Stimulated activated CD8-positive, alpha-beta memory T cell treated with anti-CD3 and anti-CD28 coated beads, Interleukin-7, amount 100 ng/mL, for 1 hour (primary cell): ENCODE measurements around the gene HMCES.

Experiments
- DNase-seq, 2 donors: peaks; one replicate each; pipeline ENCODE4 v3.0.0-alpha.2; 2020; ENCODE audit warnings: low read depth in 2 of 2

Gene HMCES, protein sequence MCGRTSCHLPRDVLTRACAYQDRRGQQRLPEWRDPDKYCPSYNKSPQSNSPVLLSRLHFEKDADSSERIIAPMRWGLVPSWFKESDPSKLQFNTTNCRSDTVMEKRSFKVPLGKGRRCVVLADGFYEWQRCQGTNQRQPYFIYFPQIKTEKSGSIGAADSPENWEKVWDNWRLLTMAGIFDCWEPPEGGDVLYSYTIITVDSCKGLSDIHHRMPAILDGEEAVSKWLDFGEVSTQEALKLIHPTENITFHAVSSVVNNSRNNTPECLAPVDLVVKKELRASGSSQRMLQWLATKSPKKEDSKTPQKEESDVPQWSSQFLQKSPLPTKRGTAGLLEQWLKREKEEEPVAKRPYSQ

DNA sequence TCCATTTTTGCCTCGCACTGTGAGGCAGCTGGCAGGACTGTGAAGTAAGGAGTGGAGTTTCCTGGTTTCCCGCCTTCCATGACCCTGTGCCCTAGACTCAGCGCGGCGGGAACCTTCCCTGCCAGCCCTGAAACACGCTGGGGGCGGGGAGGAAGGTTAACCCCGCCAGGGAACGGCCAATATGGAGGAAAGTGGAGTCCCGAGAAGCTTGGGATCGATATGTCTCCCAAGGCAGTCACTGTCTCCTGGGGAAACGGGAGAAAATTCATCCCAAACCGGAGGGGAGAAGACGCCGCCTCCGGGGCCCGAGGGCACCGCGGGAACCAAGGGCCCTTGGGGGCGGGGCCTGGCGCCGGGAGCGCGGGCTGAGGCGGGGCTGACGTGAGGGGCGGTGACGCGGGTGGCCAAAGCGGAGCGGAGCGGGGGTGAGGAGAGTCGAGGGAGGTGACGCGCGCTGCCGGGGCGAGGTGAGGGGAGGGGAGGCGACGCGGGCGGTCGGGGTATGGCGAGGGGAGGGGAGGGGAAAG lies at the start of gene HMCES:
Gene HMCES, plus strand, starts transcription at position 432 of the 527 bp plus-strand sequence. CDS start 863 bp downstream, outside the sequence.
- DNase-seq = peak; percentile 88 to 90

- no peak for DNase-seq
Measured at GRCh38 chr3:129228891-129229585, 49.6 kb upstream of the HMCES start.

GRCh38 chr3:129230311-129231019 lies 48.2 kb upstream of the HMCES start:
- no peak for DNase-seq

GRCh38 chr3:129231331-129232119 lies 47.1 kb upstream of the HMCES start:
- no peak for DNase-seq

DNA sequence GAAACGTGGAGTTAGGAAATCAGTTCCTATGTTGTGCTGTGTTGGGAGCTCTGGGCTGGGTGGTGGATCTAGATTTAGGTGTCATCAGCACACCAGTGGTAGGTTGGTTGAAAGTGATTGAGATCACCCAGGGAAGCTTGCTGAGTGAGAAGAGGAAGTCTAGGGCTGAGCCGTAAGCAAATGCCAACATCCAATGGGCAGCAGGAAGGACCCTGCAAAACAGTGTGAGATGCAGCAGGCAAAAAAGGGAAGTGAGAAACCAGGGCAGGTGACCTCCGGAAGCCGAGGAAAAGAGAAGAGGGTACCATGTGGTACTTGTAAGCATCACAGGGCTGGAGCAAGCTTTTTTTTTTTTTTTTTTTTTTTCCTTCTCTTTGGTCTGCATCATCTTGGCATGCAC lies 45.1 kb upstream of the HMCES start:
- DNase-seq = no peak

DNA sequence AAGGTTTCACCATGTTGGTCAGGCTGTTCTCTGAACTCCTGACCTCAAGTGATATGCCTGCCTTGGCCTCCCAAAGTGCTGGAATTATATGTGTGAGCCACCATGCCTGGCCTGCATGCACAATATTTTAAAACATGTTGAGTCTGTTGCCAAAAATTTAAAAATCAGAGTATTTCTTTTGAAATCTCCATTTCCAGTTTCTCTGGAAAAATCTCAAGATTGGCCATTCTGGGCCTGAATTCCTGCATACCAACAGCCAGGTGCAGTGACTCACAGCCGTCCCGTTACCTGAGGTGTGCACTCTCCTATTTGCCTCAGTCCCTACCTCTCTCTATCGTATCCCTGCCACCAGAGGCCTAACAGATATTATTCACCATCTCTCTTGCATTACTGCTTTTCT lies 44.2 kb upstream of the HMCES start:
- DNase-seq = no peak

- DNase-seq = no peak
Measured at GRCh38 chr3:129235344-129235917, 43.2 kb upstream of the HMCES start.

DNA sequence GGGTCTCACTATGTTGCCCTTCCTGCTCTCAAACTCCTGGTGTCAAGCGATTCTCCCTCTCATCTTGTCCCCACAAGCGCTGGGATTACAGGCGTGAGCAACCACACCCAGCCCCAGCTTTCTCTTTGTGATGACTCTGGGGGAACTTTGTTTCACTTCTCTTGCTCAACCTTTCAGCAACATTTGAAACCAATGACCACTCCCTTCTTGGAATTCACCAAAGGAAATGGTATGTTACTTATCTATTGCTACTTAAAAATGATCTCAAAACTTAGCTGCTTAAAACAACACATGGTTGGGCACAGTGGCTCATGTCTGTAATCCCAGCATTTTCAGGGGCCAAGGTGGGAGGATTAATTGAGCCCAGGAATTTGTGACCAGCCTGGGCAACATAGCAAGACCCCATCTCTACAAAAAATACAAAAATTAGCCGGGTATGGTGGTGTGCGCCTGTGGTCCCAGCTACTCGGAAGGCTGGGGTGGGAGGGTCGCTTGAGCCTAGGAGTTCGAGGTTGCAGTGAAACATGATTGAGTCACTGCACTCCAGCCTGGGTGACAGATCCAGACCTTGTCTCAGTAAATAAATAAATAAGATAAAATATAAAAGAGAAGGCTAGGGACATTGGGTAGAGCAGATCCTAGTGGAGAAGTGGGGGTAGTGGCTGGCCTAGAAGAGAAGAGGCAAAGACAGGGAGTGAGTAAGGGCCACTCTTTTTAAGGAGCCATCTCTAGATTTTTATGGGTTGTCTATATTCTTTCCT lies 39.5 kb upstream of the HMCES start:
- no peak for DNase-seq

DNA sequence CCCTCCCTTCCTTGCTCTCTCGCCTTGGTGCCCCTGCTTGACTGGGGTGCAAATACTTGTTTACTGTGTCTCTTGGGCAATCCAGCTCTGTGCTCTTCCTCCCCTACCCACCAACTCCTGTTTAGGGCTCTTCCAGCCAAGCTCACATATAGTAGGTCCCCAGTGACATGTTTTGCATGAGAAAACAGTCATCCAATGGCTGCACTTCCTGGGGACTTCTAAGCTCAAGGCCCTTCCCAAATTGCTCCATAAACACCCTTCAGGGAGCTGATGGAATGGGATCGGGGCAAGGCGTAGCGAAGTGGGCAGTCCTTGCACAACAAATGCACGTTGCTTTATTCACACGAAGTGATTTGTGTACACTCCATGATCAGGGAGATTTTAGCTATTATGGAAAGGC lies 38.7 kb upstream of the HMCES start:
- no peak for DNase-seq

DNA sequence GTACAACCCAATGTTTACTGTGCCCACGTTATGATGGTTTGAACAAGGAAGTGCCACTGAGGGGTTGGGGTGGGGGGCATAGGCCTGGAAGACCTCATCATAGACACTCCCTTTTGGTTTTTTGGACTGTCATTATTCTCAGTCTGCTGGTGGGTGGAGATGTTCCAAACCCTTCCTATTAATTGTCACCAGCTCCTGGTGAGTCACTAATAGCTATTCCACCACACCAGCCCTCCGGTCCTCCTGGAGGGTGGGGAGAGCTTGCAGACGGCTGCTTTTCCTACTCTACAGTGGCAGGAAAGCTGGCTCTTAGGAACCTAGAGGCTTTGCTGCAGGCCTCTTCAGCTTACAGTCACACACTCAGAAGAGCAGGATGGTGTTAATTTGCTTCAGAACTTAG lies 38.2 kb upstream of the HMCES start:
- no peak for DNase-seq

GRCh38 chr3:129245141-129245540 lies 33.5 kb upstream of the HMCES start:
- DNase-seq = no peak

DNA sequence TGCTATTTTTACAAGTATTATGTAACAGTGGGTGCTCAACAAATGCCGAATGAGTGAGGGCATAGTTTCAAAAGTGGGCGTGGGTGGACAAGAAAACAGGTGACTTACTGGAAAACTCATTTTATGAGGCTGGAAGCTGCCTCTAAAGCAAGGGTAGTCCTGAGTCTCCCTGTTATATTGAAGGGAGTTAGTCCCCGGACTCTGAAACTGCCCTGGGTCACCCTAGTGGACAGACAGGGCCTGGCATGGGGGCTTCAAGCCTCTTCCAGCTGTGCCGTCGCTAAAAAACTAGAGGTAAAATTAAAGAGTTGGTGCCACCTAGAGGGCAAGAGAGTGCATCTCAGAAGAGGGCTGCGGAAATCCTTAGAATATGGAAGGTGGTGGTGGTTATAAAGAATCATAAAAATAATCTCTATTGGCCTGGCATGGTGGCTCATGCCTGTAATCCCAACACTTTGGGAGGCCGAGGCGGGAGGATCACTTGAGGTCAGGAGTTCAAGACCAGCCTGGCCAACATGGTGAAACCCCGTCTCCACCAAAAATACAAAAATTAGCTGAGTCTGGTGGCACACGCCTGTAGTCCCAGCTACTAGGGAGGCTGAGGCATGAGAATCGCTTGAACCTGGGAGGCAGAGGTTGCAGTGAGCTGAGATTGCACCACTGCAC lies 32.9 kb upstream of the HMCES start:
- DNase-seq = peak; percentile 12 to 23

- DNase-seq = no peak
Measured at GRCh38 chr3:129246636-129247035, 32.0 kb upstream of the HMCES start.

- no peak for DNase-seq
Measured at GRCh38 chr3:129248286-129248979, 30.2 kb upstream of the HMCES start.

DNA sequence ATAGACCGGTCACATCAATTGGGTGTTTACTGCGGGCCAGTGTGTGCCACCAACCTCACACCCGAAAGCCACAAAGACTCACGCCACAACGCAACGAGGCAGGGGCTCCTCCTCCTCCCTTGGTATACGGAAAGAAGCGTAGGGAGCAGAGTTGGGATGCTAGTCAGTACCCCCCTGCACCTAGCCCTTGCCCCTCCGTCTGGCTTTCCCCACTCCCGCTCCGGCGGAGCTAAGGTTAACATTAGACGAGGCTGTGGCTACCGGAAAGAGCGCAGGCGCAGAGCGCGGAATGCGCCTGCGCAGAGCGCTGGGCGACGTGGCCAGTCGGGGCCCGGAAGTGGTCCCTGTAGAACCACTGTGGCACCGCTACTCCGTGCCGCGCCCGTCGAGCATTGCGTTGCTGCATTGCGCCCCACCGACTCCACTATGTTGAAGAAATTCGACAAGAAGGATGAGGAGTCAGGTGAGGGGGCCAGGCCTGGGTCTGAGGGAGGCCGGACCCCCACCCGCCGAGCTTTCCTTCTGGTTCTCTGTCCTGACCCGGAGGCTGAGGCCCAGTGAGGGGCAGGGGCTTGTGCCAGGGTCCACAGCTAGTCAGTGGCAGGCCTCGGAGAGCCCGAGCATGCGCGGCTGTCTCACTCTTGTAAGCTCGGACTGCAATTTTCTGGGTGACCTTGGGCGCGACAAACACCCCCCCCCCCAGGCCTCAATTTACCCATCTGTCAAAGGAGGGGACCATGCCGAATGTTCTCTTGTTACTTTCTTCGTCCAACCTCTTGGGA lies 29.2 kb upstream of the HMCES start, which contains the start of gene COPG1:
Gene COPG1, plus strand, starts transcription at position 323 of the 782 bp plus-strand sequence. Its CDS starts 104 bp downstream, at position 427.
- DNase-seq = peak; percentile 77 to 82

- DNase-seq = no peak
Measured at GRCh38 chr3:129252748-129253147, 25.9 kb upstream of the HMCES start.

DNA sequence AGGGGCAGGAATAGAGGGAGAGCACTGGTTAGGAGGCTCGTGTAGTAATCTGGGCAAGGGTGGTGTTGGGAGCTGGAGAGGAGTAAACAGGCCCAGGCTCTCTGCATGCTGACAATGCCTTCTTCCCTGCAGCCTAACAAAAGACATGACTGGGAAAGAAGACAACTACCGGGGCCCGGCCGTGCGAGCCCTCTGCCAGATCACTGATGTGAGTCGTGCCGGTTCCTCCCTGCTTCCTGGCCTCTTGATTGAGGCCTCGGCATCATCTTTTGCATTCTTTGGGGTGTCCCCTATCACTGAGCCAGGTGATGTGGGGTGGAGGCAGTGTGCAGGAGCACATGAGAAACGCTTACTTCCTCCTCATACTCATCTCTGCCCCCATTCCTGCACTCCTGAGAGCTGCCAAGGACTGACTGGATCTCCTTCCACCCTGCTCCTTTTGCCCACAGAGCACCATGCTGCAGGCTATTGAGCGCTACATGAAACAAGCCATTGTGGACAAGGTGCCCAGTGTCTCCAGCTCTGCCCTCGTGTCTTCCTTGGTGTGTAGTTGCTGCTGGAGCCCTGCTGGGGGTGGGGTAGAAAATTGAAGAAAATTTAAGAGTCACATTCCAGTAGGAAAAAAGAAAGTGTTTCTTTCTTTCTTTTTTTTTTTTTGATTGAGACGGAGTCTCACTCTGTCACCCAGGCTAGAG lies 24.0 kb upstream of the HMCES start:
- DNase-seq = no peak

DNA sequence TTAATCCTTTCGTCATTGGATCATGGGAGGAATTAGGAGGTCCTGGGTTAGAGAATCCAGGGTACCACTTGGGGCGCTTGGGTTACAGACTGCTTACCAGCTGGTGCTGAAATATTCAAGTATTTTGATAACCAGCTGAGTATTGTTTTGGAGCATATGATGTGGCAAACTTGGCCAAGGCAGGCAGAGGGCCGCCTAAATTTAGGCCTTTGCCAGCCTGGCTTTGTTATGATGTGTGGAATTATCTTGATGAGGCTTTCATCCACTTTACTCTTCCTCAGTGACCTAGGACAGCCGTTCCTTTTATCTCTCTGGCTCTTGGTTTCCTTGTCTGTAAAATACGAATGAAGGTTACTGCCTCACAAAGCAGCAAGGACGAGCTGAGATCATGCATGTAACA lies 22.4 kb upstream of the HMCES start:
- no peak for DNase-seq
